ENCODE data around the gene LIMS1. TPM values are rescaled to one million over a fixed set of nuclear protein-coding genes. Genes with fewer than 3 reads are reported as not detected.
A peak's percentile ranks its signal among the peaks of the same experiment; 100 is the strongest.
"Not testable (repeated sequence)": the region's sequence is repeated elsewhere in the genome, so short reads cannot be mapped to it uniquely, and the experiment has no call there.

Gene LIMS1
- total RNA-seq, 1 experiment from 2014 or later = 132 TPM

DNA sequence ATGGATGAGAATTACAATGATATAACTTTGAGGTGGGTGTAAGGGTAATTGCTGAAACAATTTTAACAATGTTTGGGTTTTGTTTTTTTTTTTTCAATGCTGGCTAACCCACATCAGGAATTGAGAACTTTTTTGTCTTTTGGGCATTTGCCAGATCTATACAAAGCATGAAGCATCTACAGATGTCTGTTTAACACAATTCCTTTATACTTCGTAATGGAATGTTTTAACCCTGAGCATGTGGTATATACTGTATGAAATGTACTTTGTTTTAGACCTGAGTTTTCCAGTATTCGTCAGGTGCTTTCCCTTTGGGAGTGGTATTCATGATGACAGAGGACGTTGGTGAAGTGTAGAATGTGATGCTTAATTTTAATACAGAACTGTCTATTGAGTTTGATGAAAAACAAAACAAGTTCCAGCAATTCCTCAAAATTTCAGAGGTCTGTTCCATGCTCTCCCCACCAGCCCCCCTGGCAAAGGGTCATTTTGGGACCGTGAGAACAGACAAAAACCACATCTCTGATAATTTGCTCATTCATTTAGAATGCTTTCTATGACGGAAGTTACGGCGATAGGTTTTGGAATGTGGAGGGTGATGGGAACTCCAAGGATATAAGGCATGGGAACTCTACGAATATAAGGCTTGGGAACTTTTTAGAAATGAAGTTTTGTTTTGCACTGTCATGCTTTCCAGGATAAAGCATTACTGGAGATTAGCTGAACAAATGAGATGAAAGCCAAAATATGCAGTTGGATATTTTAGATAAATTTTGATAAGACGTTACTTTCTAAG is 14.1 kb downstream of the LIMS1 start:
- no peak for DNase-seq (ENCODE audit: low read depth)

DNA sequence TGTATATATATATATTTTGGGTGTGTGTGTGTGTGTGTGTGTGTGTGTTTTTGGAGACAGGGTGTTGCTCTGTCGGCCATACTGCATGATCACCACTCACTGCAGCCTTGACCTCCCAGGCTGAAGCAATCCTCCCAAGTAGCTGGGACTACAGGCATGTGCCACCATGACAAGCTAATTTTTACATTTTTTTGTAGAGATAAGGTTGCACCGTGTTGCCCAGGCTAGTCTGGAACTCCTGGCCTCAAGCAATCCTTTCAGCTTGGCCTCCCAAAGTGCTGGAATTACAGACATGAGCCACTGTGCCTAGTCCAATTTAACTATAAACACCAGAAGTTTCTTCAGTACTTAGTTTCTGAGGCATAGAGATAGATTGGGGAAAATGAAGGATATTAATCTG is 18.3 kb downstream of the LIMS1 start:
- DNase-seq (ENCODE audit: low read depth) = no peak

DNA sequence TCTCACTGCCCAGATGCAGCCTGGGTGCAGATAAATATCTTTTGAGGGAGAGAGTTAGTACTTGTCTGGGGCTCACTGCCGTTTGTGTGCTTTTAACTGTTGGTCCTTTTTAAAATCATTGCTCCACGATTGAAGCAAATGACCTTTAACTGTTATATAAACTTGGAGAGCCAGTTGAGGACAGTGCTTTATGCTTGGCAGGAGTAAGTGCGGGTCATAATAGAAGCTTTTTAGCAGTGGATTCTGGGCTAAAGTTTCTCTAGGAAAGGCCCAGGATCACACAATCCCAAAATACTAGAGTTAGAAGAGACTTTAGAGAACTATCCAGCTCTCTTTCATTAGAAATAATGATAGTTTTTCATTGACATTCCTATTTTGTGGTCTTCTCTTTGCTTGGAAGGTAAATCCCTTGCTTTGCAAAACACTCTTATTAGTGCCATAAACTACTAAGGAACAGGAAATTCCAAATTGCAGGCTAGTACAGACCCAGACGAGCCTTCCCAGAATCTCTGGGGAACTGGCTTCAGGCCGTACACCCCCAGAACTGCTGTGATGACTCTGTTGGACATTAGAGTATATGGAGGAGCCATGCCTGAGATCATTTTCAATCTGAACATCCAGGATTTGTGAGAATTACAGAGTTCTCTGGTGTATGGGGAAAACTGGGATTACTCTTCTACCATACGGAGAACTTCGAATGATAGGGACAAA is 19.1 kb downstream of the LIMS1 start:
- no peak for DNase-seq (ENCODE audit: low read depth)

DNA sequence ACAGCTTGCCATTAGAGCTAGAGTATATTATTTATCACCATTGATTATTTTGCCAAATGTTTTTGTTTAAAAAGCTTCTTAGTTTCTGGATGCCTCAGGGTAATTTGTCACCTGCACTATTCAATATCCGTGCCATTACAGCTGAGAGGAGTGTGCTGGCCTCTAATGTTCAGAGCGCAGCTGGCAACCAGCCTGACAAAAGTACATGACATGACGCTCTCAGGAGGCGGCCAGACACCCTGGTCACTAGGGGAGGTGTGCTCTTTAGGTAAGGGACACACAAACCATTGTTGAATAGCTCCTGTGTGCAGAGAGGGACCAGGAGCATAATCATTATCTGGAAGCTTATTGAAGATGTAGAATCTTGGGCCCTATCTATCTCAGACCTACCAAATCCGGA is 20.3 kb downstream of the LIMS1 start:
- DNase-seq (ENCODE audit: low read depth) = no peak

DNA sequence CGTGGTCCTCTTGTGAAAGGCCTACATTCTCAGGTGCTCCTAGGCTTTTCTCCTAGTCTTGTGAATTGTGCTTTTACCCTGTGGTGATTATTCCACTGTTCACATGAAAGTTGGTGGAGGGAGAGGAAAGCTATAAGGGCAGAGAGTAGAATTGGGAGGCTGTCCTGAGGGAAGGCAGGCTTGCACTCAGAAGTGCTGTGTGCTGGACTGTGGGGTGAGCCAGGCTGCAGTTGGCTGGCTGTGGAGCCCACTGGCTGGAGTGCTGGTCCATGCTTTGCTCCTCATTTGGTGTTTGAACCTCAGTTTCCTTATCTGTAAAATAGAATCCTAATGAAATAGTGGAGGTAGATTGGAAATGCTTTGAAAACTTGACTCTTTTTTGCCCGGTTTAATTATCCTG is 21.3 kb downstream of the LIMS1 start:
- no peak for DNase-seq (ENCODE audit: low read depth)

DNA sequence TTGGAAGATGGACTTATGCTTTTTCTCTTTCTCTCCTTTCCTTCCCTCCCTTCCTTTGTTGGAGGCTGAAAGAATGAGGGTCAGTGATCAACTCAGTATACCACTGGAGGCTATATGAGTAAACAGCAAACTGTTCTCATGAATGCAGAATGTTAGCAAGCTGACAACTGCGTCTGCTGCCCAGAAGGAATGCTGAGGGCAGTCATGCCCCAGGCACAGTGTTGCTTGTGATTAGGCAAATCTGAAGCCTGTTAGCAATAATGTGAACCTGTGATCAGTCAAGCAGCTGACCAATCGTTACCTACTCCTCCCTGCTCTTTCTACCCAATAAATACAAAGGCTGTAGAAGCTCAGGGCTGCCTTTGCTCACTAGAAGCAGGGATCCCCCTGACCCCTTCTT is 22.3 kb downstream of the LIMS1 start:
- DNase-seq (ENCODE audit: low read depth) = not testable (repeated sequence)

DNA sequence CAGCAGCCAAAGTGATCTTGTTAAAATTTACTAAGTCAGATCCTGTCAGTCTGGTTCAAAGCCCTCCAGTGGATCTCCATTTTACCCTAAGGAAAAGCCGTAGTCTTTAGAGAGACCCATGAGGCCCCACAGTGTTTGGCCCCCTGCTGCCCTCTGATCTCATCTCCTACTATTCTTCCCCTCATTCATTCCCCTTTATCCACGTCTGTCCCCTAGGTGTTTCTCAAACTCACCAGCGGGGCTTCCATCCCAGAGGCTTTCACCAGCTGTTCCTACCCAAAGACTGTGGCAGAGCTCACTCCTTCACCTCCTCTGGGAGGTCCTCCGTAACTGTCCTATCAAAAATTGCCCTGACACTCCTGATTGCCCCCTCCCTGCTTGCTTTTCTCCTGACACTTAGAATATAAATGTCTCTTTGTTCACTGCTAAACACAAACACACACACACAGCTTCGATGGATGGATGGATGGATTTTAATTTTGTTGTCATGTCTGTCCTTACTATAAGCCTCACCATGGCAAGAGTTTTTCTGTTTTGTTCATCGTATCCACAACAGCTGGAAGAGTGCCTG is 26.1 kb downstream of the LIMS1 start:
- DNase-seq (ENCODE audit: low read depth) = no peak

DNA sequence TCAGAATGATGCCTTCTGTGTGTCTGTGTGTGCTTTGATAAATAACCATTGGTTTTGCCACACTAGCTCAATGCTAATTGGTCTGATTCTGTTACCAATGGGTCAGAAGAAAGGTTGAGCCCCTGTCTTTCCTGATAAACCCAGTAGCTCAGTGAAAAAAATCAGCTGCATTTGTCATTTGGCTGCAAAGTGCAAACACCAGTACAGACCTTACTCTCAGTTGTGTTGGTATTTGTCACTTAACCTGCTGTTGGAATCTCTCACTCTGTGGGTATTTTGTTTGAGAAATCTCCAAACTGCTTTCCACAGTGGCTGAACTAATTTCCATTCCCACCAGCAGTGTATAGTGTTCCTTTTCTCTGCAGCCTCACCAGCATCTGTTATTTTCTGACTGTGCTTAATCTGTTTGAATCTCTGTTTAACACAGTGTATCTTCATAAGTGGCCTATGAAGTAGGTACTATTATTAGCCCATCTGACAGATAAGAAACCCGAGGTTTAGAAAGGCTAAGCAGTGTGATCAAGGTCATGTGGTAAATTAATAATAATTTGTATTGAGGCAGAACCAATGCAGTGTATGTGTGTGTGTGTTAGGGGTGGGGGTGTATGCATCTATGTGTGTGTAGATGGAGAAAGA is 26.7 kb downstream of the LIMS1 start:
- DNase-seq (ENCODE audit: low read depth) = no peak

DNA sequence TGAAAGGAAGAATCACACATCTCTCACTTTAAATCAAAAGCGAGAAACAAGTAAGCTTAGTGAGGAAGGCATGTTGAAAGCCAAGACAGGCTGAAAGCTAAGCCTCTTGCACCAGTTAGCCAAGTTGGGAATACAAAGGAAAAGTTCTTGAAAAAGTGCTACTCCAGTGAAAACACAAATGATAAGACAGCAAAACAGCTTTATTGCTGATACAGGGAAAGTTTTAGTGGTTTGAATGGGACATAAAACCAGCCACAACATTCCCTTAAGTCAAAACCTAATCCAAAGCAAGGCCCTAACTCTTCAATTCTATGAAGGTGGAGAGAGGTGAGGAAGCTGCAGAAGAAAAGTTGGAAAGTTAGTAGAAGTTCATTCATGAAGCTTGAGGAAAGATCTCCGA is 28.0 kb downstream of the LIMS1 start:
- DNase-seq (ENCODE audit: low read depth) = no peak

DNA sequence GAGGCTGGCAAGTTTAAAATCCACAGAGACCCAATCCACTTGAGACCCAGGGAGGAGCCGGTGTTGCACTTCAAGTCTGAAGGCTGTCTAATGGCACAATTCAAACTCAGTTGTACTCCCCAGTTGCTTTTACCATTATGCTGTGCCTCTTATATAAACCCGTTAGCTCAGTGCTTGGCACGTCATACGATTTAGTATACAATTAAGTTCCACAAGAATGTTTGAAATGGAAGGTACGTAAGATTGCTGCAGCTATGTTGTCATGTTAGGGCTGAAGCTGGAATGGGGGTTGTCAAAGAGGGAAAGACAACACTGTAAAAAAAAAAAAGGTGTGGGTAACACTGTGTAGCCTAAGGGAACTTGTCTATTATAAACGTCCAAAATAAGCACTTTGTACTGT is 30.2 kb downstream of the LIMS1 start:
- no peak for DNase-seq (ENCODE audit: low read depth)

DNA sequence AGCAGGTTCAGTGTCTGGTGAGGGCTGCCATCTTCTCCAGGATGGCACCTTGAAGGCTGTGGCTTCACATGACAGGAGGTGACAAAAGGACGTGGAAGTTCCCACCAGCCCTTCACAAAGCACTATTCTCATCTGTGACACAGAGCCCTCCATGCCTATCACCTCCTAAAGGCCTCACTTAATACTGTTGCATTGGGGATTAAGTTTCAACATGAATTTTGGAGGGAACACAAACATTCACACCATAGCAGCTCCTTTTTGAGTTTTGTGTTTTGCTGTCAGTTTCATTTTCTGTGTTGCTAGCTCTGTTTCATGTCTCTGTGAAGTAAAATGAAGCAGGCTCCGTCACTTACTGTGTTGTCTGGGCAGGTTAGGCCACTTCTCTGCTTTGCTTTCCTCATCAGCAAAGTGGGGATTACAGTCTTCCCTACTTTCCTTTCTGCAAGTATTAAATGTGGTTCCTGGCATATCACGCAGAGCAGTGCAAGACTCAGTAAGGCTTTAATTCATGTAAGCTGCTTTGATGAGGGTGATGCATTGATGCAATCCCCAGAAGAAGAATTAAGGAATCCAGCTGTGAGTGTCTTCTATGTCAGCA is 31.6 kb downstream of the LIMS1 start:
- no peak for DNase-seq (ENCODE audit: low read depth)

DNA sequence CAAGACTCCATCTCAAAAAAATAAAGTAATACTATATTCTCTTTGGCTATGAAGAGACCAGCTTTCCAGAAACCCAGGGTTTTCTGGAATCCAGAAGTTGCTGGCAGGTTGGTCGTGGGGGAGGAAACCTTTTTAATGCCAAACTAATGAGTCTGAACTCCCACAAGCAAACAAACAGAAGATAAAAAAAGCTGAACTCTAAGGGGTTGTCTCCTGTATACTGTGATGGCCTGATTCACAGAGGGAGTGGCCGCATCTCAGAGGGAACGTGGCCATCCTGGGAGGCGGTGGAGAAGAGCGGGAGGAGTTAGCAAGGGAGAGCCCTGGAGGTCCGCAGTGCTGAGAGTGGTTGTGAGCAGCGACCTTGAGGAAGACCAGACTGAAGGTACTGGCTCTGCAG is 36.1 kb downstream of the LIMS1 start:
- peak; percentile 57 for DNase-seq (ENCODE audit: low read depth)

DNA sequence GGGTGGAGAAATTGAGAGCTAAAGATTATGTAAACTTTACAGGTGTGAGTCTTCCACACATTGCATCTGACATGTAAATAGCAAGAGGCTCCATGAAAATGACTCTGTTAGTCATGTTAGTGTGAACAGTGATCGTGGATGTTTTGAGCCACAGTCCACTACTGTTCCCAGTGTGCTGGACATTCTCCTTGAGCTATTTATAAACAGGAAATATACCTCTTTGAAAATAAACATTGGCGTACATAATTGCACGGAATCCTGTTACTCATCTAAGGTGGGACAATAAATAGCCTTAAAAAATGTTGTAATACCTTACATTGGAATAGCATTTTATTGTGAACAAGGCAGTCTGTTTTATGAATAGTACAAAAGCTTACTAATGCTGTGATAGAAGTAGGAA is 37.0 kb downstream of the LIMS1 start:
- no peak for DNase-seq (ENCODE audit: low read depth)

DNA sequence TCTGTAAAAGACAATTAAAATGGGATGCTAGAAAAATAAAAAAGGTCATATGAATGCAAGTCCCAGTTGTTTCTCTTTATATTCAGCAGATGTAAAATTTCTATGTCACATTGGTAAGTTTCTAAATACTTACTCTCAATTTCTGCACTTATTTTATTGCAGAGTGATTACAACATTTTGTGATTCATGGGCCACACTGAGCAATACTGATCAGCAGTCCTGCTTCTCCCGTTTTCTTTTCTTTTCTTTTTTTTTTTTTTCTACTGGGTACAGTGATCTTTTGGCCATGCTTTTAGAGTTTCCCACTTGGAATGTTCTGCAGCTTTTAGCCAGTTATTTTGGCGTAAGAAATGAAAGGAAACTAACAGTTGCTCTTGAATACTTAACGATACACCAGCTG is 38.8 kb downstream of the LIMS1 start:
- no peak for DNase-seq (ENCODE audit: low read depth)

DNA sequence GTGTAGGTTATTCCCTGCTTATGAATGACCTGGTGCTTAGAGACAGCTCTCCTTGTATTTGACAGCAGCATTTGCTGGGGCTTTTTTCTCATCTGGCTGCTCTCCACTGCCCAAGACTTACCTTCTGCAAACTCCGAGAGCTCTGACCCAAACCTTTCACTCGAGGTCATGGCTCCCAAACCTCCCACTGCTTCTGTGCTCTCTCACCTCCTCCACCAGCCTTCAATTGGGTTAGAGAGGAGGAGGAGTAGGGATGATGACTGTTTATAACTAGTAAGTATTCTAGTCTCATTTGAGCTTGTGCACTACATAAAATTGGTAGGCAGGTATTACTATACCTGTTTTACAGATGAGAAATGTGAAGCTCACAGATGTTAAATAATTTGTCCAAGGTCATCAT is 40.1 kb downstream of the LIMS1 start:
- DNase-seq (ENCODE audit: low read depth) = no peak

DNA sequence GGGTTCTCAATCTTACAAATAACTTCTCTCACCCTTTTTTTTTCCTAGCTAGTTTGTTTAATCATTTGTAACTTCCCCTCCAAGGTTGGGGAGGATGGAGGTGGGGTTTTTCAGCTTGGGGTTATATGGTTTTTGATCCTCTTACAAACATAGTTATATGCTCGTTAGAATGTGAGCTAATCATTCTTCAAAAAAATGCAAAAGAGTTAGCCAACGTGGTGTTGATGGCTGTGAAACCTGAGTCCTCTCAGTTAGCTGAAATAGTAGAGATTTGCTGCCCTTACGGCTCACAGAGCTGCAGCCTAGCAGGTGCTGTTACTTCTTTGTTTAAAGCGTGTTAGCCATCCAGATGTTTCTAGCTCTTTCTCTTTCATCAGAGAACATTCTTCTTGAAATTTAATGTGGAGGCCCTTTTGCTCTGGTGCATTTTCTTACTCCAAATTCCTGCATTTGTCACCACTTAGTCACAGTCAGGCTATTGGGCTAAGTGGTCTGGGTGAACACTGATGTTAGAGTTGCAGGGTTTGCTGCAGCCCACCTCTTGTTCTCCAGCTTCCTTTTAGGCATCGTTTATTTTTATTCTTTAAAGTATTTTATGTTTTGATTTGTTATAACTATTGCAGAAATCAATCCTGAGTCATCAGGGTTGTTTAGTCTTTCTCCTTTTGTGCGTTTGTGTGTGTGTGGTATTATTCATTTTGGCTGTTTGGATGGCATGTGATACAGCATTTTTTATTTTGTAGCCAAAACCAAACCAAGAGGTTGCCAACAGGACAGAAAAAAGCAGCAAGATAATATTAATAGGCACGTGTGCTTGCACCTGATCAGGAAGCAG is 41.1 kb downstream of the LIMS1 start:
- DNase-seq (ENCODE audit: low read depth) = peak; percentile 70

DNA sequence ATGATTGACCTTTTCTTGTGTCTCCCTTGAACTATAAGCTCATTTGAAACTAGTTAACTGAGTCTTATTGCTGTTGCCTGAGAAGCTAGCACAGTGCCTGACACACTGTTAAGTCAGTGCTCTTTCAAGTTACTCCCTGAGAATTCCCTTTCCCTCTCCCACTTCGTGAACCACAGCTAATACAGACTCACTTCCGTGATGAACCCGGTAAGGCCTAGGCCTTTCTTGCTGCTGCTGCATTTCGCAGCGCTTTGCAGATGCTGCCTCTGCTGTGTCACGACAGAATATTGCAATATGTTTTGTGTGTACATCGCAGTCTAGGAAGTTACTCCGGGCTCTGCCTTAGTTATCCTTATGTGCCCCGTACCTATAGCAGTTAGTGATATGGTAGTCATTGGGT is 42.8 kb downstream of the LIMS1 start:
- DNase-seq (ENCODE audit: low read depth) = no peak

DNA sequence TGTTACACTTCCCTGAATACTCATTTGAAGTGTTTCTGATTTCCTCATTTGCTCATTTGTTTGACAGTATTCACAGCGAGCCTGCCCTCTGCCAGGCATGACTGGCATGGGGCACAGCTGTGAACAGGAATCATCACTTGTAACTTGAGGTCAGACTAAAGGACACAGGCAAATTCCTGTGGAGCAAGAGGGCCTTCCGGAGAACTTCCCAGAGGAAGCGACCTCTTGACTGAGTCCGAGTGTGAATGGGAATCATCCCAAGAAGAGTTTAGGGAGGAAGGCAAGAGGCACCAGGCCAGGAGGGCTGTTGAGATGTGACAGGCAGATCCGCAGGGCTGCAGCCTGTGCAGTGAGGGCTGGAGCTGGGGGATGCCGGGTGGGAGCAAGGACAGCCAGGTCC is 45.4 kb downstream of the LIMS1 start:
- peak; percentile 83 for DNase-seq (ENCODE audit: low read depth)

DNA sequence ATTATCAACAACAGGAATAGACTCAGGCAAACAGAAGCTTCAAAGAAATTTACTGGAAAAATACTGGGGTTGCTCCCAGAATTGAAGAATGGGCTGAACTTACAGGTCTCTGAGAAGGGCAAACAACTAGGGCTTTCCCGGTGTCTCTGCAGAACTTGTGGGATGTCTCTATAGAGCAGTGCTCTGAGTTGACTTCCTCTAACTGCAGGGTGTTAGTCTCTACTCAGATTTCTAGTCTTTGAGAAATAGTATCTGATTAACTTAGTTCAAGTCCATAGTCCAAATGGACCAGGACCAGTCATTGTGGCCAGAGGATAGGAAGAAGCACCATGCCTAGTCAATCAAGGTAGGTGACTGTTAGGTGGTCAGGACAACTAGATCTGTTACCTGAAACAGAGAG is 45.8 kb downstream of the LIMS1 start:
- DNase-seq (ENCODE audit: low read depth) = no peak

DNA sequence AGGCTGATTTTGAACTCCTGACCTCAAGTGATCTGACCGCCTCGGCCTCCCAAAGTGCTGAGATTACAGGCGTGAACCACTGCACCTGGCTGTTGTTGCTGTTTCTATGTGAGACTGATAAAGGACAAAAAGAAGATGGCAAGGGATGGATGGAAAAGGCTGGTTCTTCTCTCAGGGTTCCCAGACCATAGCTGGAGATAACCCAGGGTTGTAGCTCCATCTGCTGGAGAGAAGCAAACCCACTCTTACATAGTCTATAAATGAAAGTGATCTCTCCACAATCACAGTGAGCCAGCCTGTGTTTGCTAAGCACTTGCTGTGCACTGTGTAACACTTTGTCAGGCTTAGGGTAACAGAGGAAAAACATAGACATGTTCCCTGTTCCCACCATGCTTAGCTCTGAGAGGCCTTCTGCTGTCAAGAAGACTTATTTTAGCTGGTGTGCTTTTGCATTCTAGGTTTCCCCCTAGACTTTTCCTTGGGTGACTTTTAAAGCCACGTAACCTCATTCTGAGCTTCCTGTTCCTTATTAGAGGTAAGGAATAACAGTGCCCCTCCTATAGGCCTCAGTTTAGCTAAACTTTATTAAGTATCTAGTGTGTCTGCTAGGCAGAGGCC is 49.7 kb downstream of the LIMS1 start:
- peak; percentile 75 for DNase-seq (ENCODE audit: low read depth)

Measured in HT1080 (cell line).